Aorta (tissue), 5 donors: Measurements from ENCODE around the gene RANBP17. TPM values are rescaled to one million over a fixed set of nuclear protein-coding genes. Genes with fewer than 3 reads are reported as not detected.

ENCODE experiments used
- ATAC-seq: fragments of 200-7000 bp; cut with Tn5 transposase; one replicate; pipeline ENCODE4 v1.9.1; 2022; ENCODE audit warnings: moderate library complexity; ENCODE audit not compliant: low FRiP score
- DNase-seq, 2 donors: peaks; one replicate each; pipeline ENCODE4 v3.0.0-alpha.2; 2020
- H3K27ac ChIP-seq, 2 donors: one replicate each; pipeline ENCODE4 v1.5.1; 2013; ENCODE audit warnings: low read length in 2 of 2, mild to moderate bottlenecking in 2 of 2, moderate library complexity in 2 of 2, control low read depth in 1 of 2, inconsistent platforms in 1 of 2, low read depth in 1 of 2
- H3K27me3 ChIP-seq, 2 donors: one replicate each; pipeline ENCODE4 v1.6.1; 2013; ENCODE audit warnings: control low read depth in 1 of 2, low read length in 1 of 2, mild to moderate bottlenecking in 1 of 2, moderate library complexity in 1 of 2; ENCODE audit not compliant: insufficient read depth in 2 of 2, control insufficient read depth in 1 of 2
- H3K36me3 ChIP-seq, 2 donors: one replicate each; pipeline ENCODE4 v1.6.1; 2013; ENCODE audit warnings: control low read depth in 1 of 2, low read length in 1 of 2, mild to moderate bottlenecking in 1 of 2; ENCODE audit not compliant: insufficient read depth in 2 of 2, control insufficient read depth in 1 of 2
- H3K4me1 ChIP-seq, 2 donors: one replicate each; pipeline ENCODE4 v1.6.1; 2013; ENCODE audit warnings: low read length in 2 of 2, control low read depth in 1 of 2, mild to moderate bottlenecking in 1 of 2, moderate library complexity in 1 of 2; ENCODE audit not compliant: insufficient read depth in 2 of 2, control insufficient read depth in 1 of 2
- H3K4me3 ChIP-seq, 2 donors: one replicate each; pipeline ENCODE4 v1.5.1; 2013; ENCODE audit warnings: low read length in 2 of 2, control low read depth in 1 of 2, mild to moderate bottlenecking in 1 of 2
- H3K9me3 ChIP-seq: one replicate; pipeline ENCODE4 v1.6.1; 2013; ENCODE audit warnings: mild to moderate bottlenecking, low read length; ENCODE audit not compliant: control insufficient read depth
- WGBS, 2 donors: extraction: QIAGEN DNeasy Blood & Tissue Kit; methylation state at CpG; one replicate each; pipeline ENCODE4 v1.1.7; 2013; 5-methylcytosine and 5-hydroxymethylcytosine counted together
- intact Hi-C, 2 donors: fragments of 100-400 bp; cut with DNase I; formaldehyde crosslinking; loops; one replicate each; pipeline versions ENCODE4 v1.14.2 to v1.15.0; 2022
- polyA plus RNA-seq, 2 donors: library from polyadenylated mRNA; stranded (reverse); fragments of 200-250 nt; gene quantifications; one replicate each; pipeline ENCODE4 v1.2.3, GENCODE V29; 2013
- total RNA-seq, 2 donors: library from RNA; stranded (reverse); fragmentation: NEBNext Ultra II Directional; extraction: Animal tissue kit (Norgen Biotek cat#: 25700); gene quantifications; one replicate each; pipeline ENCODE4 v1.2.1, GENCODE V29; 2021
- donor health status: healthy with polysubstance abuse.
- donor health status: Bipolar disorder and iron deficiency.
- donor health status: DM: no; HTN: no; CAD: no.
- donor health status: DM: no; HTN: no; CAD: no.
- donor health status: DM: yes; HTN: yes; CAD: no.

The RANBP17 gene
- total and polyA plus RNA-seq, 4 donors = 1.3 to 13.6 (median 7.5) TPM

- H3K4me1 ChIP-seq = no peaks in the 10 kb centered on the region
- no peak overlapping the region for H3K4me3 ChIP-seq
- 94 to 96% methylated on average over 2 of the region's 2 CpGs for WGBS, 2 donors
- ATAC-seq (no peak), DNase-seq (no peak)
- no peaks in the 10 kb centered on the region for H3K27me3 ChIP-seq
- no peaks in the 10 kb centered on the region for H3K36me3 ChIP-seq
- no peak overlapping the region for H3K27ac ChIP-seq
- no peaks in the 10 kb centered on the region for H3K9me3 ChIP-seq
- intact Hi-C loops = no loop called here
Measured at GRCh38 chr5:170880084-170880483, 18.3 kb downstream of the RANBP17 start.

- Histone ChIP-seq H3K36me3 (no peaks in the 10 kb centered on the region), H3K9me3 (no peaks in the 10 kb centered on the region), H3K27me3 (no peaks in the 10 kb centered on the region), H3K4me1 (no peaks in the 10 kb centered on the region), H3K27ac (no peak overlapping the region), H3K4me3 (no peak overlapping the region)
- intact Hi-C loops = no loop called here
- DNase-seq = no peak
- no peak for ATAC-seq
- 96 to 99% methylated on average over 3 of the region's 3 CpGs for WGBS, 2 donors
Measured at GRCh38 chr5:170882345-170882744, 20.5 kb downstream of the RANBP17 start.

- DNase-seq (no peak), ATAC-seq (no peak)
- no peak overlapping the region for H3K4me3 ChIP-seq
- no peaks in the 10 kb centered on the region for H3K36me3 ChIP-seq
- peaks cover 0 to 2% of the 10 kb centered on the region in 2 donors for H3K4me1 ChIP-seq
- H3K27ac ChIP-seq = no peak overlapping the region
- intact Hi-C loops = no loop called here
- no peaks in the 10 kb centered on the region for H3K27me3 ChIP-seq
- no peaks in the 10 kb centered on the region for H3K9me3 ChIP-seq
Measured at GRCh38 chr5:170885256-170885655, 23.4 kb downstream of the RANBP17 start.

GRCh38 chr5:170885809-170886208 is 24.0 kb downstream of the RANBP17 start:
- DNase-seq (no peak), ATAC-seq (no peak)
- Histone ChIP-seq H3K4me1 (peaks cover 0 to 2% of the 10 kb centered on the region in 2 donors), H3K27me3 (no peaks in the 10 kb centered on the region), H3K4me3 (no peak overlapping the region), H3K9me3 (no peaks in the 10 kb centered on the region), H3K36me3 (no peaks in the 10 kb centered on the region), H3K27ac (no peak overlapping the region)
- intact Hi-C loops = no loop called here
- 86 to 95% methylated on average over 2 of the region's 2 CpGs for WGBS, 2 donors

- no peaks in the 10 kb centered on the region for H3K27me3 ChIP-seq
- DNase-seq = no peak
- H3K27ac ChIP-seq = no peak overlapping the region
- no peak overlapping the region for H3K4me3 ChIP-seq
- intact Hi-C loops = no loop called here
- WGBS, 2 donors = 43 to 64% methylated on average over 3 of the region's 3 CpGs
- H3K36me3 ChIP-seq = no peaks in the 10 kb centered on the region
- H3K9me3 ChIP-seq = no peaks in the 10 kb centered on the region
- peaks cover 0 to 2% of the 10 kb centered on the region in 2 donors for H3K4me1 ChIP-seq
- ATAC-seq = no peak
Measured at GRCh38 chr5:170886210-170886894, 24.5 kb downstream of the RANBP17 start.

- Histone ChIP-seq H3K27ac (no peak overlapping the region), H3K4me1 (peaks cover 0 to 2% of the 10 kb centered on the region in 2 donors), H3K4me3 (no peak overlapping the region), H3K9me3 (no peaks in the 10 kb centered on the region), H3K36me3 (no peaks in the 10 kb centered on the region), H3K27me3 (no peaks in the 10 kb centered on the region)
- no peak for ATAC-seq
- intact Hi-C loops = no loop called here
- WGBS, 2 donors = 84 to 94% methylated on average over 2 of the region's 2 CpGs
- no peak for DNase-seq
Measured at GRCh38 chr5:170892196-170892595, 30.4 kb downstream of the RANBP17 start.

GRCh38 chr5:170894665-170895064 is 32.8 kb downstream of the RANBP17 start:
- intact Hi-C loops = no loop called here
- no peak for DNase-seq
- 47 to 78% methylated on average over 2 of the region's 2 CpGs for WGBS, 2 donors
- H3K9me3 ChIP-seq = no peaks in the 10 kb centered on the region
- H3K4me1 ChIP-seq = no peaks in the 10 kb centered on the region
- H3K27ac ChIP-seq = no peak overlapping the region
- no peak overlapping the region for H3K4me3 ChIP-seq
- no peak for ATAC-seq
- no peaks in the 10 kb centered on the region for H3K36me3 ChIP-seq
- H3K27me3 ChIP-seq = no peaks in the 10 kb centered on the region

GRCh38 chr5:170896779-170897178 is 35.0 kb downstream of the RANBP17 start:
- no peaks in the 10 kb centered on the region for H3K27me3 ChIP-seq
- DNase-seq = no peak
- no peaks in the 10 kb centered on the region for H3K9me3 ChIP-seq
- H3K27ac ChIP-seq = no peak overlapping the region
- intact Hi-C loops = no loop called here
- no peak for ATAC-seq
- no peak overlapping the region for H3K4me3 ChIP-seq
- WGBS, 2 donors = 63% methylated on average over 9 of the region's 9 CpGs
- H3K4me1 ChIP-seq = no peaks in the 10 kb centered on the region
- H3K36me3 ChIP-seq = no peaks in the 10 kb centered on the region

- Histone ChIP-seq H3K27ac (no peak overlapping the region), H3K36me3 (no peaks in the 10 kb centered on the region), H3K4me1 (no peaks in the 10 kb centered on the region), H3K27me3 (no peaks in the 10 kb centered on the region), H3K4me3 (no peak overlapping the region), H3K9me3 (no peaks in the 10 kb centered on the region)
- no peak for ATAC-seq
- WGBS, 2 donors = 86 to 92% methylated on average over 8 of the region's 8 CpGs
- peak in 1 of 2 donors; percentile 33 for DNase-seq
- intact Hi-C loops = no loop called here
Measured at GRCh38 chr5:170903075-170903474, 41.3 kb downstream of the RANBP17 start.
